Measurements from ENCODE around the gene TFAP2E.

DNA sequence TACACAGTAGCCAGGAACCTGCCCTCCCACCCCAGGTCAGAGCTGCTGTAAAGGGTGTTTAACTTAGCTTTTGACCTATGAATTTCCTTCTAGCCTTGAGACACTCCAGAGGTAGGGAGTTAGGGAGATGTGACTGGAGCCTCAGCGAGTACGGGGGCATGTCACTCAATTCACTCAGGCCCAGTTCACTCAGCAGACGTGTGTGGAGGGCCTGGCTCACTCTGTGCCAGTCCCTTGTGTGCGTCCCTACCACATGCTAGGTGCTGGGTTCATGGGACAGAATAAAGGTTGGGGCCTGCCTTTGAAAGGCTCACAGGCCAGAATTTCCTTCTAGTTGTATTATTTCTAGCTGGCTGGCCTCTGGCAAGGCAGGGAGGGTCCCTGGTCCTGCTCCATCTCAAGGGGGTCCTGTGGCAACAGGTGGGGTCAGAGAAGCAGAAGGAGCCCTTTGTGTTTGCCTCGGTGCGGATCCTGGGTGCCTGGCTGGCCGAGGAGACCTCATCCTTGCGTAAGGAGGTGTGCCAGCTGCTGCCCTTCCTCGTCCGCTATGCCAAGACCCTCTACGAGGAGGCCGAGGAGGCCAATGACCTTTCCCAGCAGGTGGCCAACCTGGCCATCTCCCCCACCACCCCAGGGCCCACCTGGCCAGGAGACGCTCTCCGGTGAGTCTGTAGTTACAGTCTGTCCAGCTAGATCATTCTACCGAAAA lies 11.0 kb upstream of the TFAP2E start:
- TF ChIP-seq, protein P1, sequence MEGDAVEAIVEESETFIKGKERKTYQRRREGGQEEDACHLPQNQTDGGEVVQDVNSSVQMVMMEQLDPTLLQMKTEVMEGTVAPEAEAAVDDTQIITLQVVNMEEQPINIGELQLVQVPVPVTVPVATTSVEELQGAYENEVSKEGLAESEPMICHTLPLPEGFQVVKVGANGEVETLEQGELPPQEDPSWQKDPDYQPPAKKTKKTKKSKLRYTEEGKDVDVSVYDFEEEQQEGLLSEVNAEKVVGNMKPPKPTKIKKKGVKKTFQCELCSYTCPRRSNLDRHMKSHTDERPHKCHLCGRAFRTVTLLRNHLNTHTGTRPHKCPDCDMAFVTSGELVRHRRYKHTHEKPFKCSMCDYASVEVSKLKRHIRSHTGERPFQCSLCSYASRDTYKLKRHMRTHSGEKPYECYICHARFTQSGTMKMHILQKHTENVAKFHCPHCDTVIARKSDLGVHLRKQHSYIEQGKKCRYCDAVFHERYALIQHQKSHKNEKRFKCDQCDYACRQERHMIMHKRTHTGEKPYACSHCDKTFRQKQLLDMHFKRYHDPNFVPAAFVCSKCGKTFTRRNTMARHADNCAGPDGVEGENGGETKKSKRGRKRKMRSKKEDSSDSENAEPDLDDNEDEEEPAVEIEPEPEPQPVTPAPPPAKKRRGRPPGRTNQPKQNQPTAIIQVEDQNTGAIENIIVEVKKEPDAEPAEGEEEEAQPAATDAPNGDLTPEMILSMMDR (IDR thresholded peaks at IDR 0.05 in 8 of 11, conservative IDR thresholded peaks at IDR 0.05 in 3 of 11): no peak
- no peak for TF ChIP-seq POLR2A (IDR thresholded peaks at IDR 0.05)
- TF ChIP-seq POLR2AphosphoS5 (IDR thresholded peaks at IDR 0.05): no peak

Measured in spleen (tissue), 7 donors.